HEK293 (cell line): ENCODE data around the gene TNNT3.
A peak's percentile ranks its signal among the peaks of the same experiment; 100 is the strongest.

Experiments used
- CTCF ChIA-PET: fragments of 350-600 bp; formaldehyde crosslinking; extraction: SDS; loops from one replicate; lab custom pipeline; 2021; ENCODE audit warnings: antibody characterized with exemption; lab: Yijun Ruan, JAX
- POLR2A ChIA-PET: fragments of 300-600 bp; formaldehyde crosslinking; extraction: SDS; loops from one replicate; lab custom pipeline; 2020; ENCODE audit warnings: antibody characterized with exemption, inconsistent platforms; lab: Yijun Ruan, JAX
- H3K27ac ChIP-seq: fragments of 200-500 bp; sonication (Bioruptor generic); 2 replicates; pipeline ENCODE4 v1.5.1; 2014; ENCODE audit warnings: low read depth, low read length, control low read depth, inconsistent platforms; ENCODE audit errors: extremely low read depth
- H3K36me3 ChIP-seq, 2 experiments: fragments of 200-500 bp in 1 of 2; sonication (Bioruptor generic) in 1 of 2; 1 replicate in 1 of 2; 2 replicates in 1 of 2; pipeline ENCODE4 v1.5.1; 2014 to 2017; ENCODE audit warnings: inconsistent platforms in 2 of 2, low read length in 2 of 2; ENCODE audit not compliant: control insufficient read depth in 2 of 2, insufficient read depth in 1 of 2
- H3K4me1 ChIP-seq: fragments of 200-500 bp; sonication (Bioruptor generic); 2 replicates; pipeline ENCODE4 v1.5.1; 2014; ENCODE audit warnings: mild to moderate bottlenecking, low read length, inconsistent platforms; ENCODE audit not compliant: control insufficient read depth, insufficient read depth
- H3K4me3 ChIP-seq: 2 replicates; pipeline ENCODE4 v1.5.1; 2011; ENCODE audit warnings: low read depth, mild to moderate bottlenecking, control low read depth, low read length, moderate library complexity
- H3K9me3 ChIP-seq: fragments of 200-500 bp; sonication (Bioruptor generic); 2 replicates; pipeline ENCODE4 v1.5.1; 2014; ENCODE audit warnings: low read depth, low read length, inconsistent platforms; ENCODE audit not compliant: control insufficient read depth, insufficient read depth
- HOXA7 ChIP-seq: sonication (generic); formaldehyde crosslinking; IDR thresholded peaks from 2 replicates; pipeline ENCODE4 v1.8.1; 2022; ENCODE audit warnings: missing genetic modification reagents, borderline replicate concordance
- HOXC10 ChIP-seq: sonication (generic); formaldehyde crosslinking; IDR thresholded peaks from 2 replicates; pipeline ENCODE4 v1.8.1; 2023; ENCODE audit warnings: mild to moderate bottlenecking, missing genetic modification reagents
- MYNN ChIP-seq: fragments of 450-650 bp; formaldehyde crosslinking; IDR thresholded peaks from 2 replicates; pipeline ENCODE4 v1.5.1; 2016; ENCODE audit warnings: missing biosample characterization, missing genetic modification characterization, borderline replicate concordance
- OSR2 ChIP-seq: fragments of 450-650 bp; formaldehyde crosslinking; IDR thresholded peaks from 2 replicates; pipeline ENCODE4 v1.5.1; 2016; ENCODE audit warnings: missing biosample characterization, missing genetic modification characterization
- SCRT2 ChIP-seq: fragments of 450-650 bp; formaldehyde crosslinking; IDR thresholded peaks from 2 replicates; pipeline ENCODE4 v1.5.1; 2016; ENCODE audit warnings: missing biosample characterization, missing genetic modification characterization
- TCF7L2 ChIP-seq: IDR thresholded peaks from 2 replicates; pipeline ENCODE4 v1.6.1; 2011; ENCODE audit warnings: low read depth, mild to moderate bottlenecking, inconsistent platforms, low read length, moderate library complexity, borderline replicate concordance
- ZBTB17 ChIP-seq: fragments of 450-650 bp; formaldehyde crosslinking; IDR thresholded peaks from 2 replicates; pipeline ENCODE4 v1.5.1; 2016; ENCODE audit warnings: missing biosample characterization, missing genetic modification characterization
- ZFP37 ChIP-seq: fragments of 450-650 bp; formaldehyde crosslinking; IDR thresholded peaks from 2 replicates; pipeline ENCODE4 v1.5.1; 2016; ENCODE audit warnings: missing biosample characterization, missing genetic modification characterization
- ZNF16 ChIP-seq: fragments of 450-650 bp; formaldehyde crosslinking; IDR thresholded peaks from 2 replicates; pipeline ENCODE4 v1.5.1; 2016; ENCODE audit warnings: low read depth, missing biosample characterization, missing genetic modification characterization
- ZNF341 ChIP-seq: fragments of 450-650 bp; formaldehyde crosslinking; IDR thresholded peaks from 2 replicates; pipeline ENCODE4; 2016; ENCODE audit warnings: low read depth, missing biosample characterization, missing genetic modification characterization
- ZNF366 ChIP-seq: fragments of 450-650 bp; formaldehyde crosslinking; conservative IDR thresholded peaks from 2 replicates; pipeline ENCODE4 v1.5.1; 2016; ENCODE audit warnings: missing biosample characterization, missing genetic modification characterization
- ZNF473 ChIP-seq: fragments of 450-650 bp; formaldehyde crosslinking; IDR thresholded peaks from 2 replicates; pipeline ENCODE4 v1.5.1; 2017; ENCODE audit warnings: missing biosample characterization, missing genetic modification characterization
- ZNF501 ChIP-seq: fragments of 450-650 bp; formaldehyde crosslinking; IDR thresholded peaks from 2 replicates; pipeline ENCODE4 v1.5.1; 2016; ENCODE audit warnings: missing biosample characterization, missing genetic modification characterization
- ZNF548 ChIP-seq: fragments of 450-650 bp; formaldehyde crosslinking; IDR thresholded peaks from 2 replicates; pipeline ENCODE4 v1.5.1; 2016; ENCODE audit warnings: missing biosample characterization, missing genetic modification characterization
- ZNF555 ChIP-seq: fragments of 450-650 bp; formaldehyde crosslinking; conservative IDR thresholded peaks from 2 replicates; pipeline ENCODE4 v1.5.1; 2017; ENCODE audit warnings: missing biosample characterization, mild to moderate bottlenecking, missing genetic modification characterization, inconsistent platforms
- ZNF561 ChIP-seq: fragments of 450-650 bp; IDR thresholded peaks from 2 replicates; pipeline ENCODE4 v1.5.1; 2018; ENCODE audit warnings: missing biosample characterization, missing genetic modification characterization, borderline replicate concordance
- ZNF571 ChIP-seq: fragments of 450-650 bp; formaldehyde crosslinking; IDR thresholded peaks from 2 replicates; pipeline ENCODE4 v1.5.0; 2017; ENCODE audit warnings: missing biosample characterization, missing genetic modification characterization
- ZNF600 ChIP-seq: fragments of 450-650 bp; formaldehyde crosslinking; IDR thresholded peaks from 2 replicates; pipeline ENCODE4 v1.5.1; 2016; ENCODE audit warnings: missing biosample characterization, missing genetic modification characterization
- ZNF677 ChIP-seq: fragments of 450-650 bp; IDR thresholded peaks from 2 replicates; pipeline ENCODE4 v1.5.0; 2018; ENCODE audit warnings: missing biosample characterization, mild to moderate bottlenecking, missing genetic modification characterization, moderate library complexity
- TF ChIP-seq, protein P1 (sequence below): fragments of 450-650 bp; formaldehyde crosslinking; IDR thresholded peaks from 2 replicates; pipeline ENCODE4 v1.5.1; 2016; ENCODE audit warnings: missing biosample characterization, missing genetic modification characterization
- TF ChIP-seq, protein P2 (sequence below): fragments of 450-650 bp; formaldehyde crosslinking; IDR thresholded peaks from 2 replicates; pipeline ENCODE4 v1.5.1; 2017; ENCODE audit warnings: missing biosample characterization, missing genetic modification characterization

Gene TNNT3

DNA sequence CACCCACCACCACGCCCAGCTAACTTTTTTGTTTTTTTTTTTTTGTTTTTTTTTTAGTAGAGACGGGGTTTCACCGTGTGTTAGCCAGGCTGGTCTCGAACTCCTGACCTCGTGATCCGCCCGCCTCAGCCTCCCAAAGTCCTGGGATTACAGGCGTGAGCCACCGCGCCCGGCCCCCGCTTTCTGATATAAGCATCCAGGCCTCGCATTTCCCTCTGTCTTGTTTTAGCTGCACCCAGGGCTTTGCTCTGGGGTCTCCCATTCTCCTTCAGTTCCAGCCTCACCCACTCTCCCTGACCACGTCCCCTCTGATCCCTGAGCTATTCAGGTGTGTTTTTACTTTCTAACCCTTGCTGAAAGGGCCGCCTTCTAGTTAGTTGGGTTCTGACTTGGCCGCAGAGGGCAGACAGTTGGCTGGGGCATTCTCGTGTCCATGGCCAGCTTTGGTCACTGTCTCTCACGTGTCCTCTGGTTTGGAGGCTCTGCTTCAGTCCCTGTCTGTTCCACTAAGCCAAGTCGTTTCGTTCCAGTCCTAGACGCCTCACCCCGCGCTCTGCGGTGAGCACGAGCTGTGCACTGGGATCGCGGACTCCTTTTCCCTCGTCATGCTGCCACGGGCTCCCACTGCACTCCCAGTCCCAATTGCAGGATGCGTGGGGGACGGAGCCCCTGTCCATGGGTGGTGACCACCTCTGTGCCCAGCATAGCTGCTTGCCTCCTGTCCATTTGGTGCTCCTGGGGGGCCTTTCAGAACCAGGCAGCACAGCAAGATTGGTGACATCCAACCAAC lies 6.0 kb upstream of the TNNT3 start:
- ChIA-PET CTCF (interaction anchor here (0.5 kb wide), 1 partner anchor 472 kb away, joined by 3 read pairs; no protein-coding TSS in a partner anchor), POLR2A (no interaction called here)
- Histone ChIP-seq H3K27ac (no peak overlapping the region), H3K4me1 (no peaks in the 10 kb centered on the region), H3K9me3 (no peaks in the 10 kb centered on the region), H3K36me3 (no peaks in the 10 kb centered on the region), H3K4me3 (no peak overlapping the region)
- TF ChIP-seq TCF7L2 (no peak), HOXC10 (CRISPR knock-in tag) (no peak), HOXA7 (CRISPR knock-in tag) (no peak), ZNF561 (no peak), ZNF16 (no peak), ZNF571 (no peak), OSR2 (tag by site-specific recombination) (no peak), ZNF473 (tag by site-specific recombination) (no peak), MYNN (tag by site-specific recombination) (no peak), ZNF548 (tag by site-specific recombination) (no peak), ZNF677 (tag by site-specific recombination) (no peak), ZFP37 (tag by site-specific recombination) (no peak), ZNF555 (tag by site-specific recombination) (no peak), ZNF600 (tag by site-specific recombination) (no peak), ZNF501 (tag by site-specific recombination) (no peak), SCRT2 (tag by site-specific recombination) (no peak), ZNF341 (no peak)
- TF ChIP-seq, protein P1, sequence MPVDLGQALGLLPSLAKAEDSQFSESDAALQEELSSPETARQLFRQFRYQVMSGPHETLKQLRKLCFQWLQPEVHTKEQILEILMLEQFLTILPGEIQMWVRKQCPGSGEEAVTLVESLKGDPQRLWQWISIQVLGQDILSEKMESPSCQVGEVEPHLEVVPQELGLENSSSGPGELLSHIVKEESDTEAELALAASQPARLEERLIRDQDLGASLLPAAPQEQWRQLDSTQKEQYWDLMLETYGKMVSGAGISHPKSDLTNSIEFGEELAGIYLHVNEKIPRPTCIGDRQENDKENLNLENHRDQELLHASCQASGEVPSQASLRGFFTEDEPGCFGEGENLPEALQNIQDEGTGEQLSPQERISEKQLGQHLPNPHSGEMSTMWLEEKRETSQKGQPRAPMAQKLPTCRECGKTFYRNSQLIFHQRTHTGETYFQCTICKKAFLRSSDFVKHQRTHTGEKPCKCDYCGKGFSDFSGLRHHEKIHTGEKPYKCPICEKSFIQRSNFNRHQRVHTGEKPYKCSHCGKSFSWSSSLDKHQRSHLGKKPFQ (tag by site-specific recombination): no peak

DNA sequence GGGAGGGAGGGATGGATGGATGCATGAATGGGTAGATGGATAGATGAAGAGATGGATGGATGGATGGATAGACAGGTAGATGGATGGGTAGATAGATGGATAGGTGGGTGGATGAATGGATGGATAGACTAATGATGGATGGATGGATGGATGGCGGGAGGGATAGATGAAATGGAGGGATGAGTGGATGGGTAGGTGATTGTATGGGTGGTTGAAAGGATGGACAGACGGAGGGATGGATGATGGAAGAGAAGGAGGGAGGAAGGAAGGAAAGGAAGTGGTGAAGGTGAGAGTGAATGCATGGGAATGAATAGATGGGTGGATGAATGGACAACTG lies 3.7 kb upstream of the TNNT3 start:
- Histone ChIP-seq H3K4me1 (no peaks in the 10 kb centered on the region), H3K4me3 (no peak overlapping the region), H3K27ac (no peak overlapping the region), H3K9me3 (no peaks in the 10 kb centered on the region), H3K36me3 (no peaks in the 10 kb centered on the region)
- ChIA-PET POLR2A (no interaction called here), CTCF (interaction anchor here (0.7 kb wide), 1 partner anchor 68 kb away, joined by 3 read pairs; no protein-coding TSS in a partner anchor)
- TF ChIP-seq ZBTB17 (tag by site-specific recombination) (peak; percentile 78), ZNF366 (peak; percentile 95)
- TF ChIP-seq, protein P2, sequence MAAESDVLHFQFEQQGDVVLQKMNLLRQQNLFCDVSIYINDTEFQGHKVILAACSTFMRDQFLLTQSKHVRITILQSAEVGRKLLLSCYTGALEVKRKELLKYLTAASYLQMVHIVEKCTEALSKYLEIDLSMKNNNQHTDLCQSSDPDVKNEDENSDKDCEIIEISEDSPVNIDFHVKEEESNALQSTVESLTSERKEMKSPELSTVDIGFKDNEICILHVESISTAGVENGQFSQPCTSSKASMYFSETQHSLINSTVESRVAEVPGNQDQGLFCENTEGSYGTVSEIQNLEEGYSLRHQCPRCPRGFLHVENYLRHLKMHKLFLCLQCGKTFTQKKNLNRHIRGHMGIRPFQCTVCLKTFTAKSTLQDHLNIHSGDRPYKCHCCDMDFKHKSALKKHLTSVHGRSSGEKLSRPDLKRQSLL (tag by site-specific recombination): no peak
